Measurements from ENCODE around the gene RSU1. TPM values are rescaled to one million over a fixed set of nuclear protein-coding genes. Genes with fewer than 3 reads are reported as not detected.
A peak's percentile ranks its signal among the peaks of the same experiment; 100 is the strongest.

RSU1 gene
- total and polyA plus RNA-seq, 10 of the 15 experiments (the other 5 are each of a cell fraction or from before 2014, with no cell fraction given) = 49.2 to 139 (median 81.3) TPM

DNA sequence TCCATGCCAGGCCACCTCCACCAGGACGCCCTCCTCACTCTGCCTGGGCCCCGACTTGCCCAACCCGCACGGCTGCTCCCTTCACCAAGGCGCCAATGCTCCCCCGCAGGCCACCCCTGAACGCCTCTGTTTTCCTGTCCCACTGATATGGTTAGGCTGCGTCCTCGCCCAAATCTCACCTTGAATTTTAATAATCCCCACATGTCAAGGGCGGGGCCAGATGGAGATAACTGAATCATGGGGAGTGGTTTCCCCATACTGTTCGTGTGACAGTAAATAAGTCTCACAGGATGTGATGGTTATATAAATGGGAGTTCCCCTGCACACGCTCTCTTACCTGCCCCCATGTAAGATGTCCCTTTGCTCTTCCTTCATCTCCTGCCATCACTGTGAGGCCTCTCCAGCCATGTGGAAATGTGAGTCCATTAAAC, 29.8 kb downstream of the RSU1 start (continued):
- TF ChIP-seq, protein P1, sequence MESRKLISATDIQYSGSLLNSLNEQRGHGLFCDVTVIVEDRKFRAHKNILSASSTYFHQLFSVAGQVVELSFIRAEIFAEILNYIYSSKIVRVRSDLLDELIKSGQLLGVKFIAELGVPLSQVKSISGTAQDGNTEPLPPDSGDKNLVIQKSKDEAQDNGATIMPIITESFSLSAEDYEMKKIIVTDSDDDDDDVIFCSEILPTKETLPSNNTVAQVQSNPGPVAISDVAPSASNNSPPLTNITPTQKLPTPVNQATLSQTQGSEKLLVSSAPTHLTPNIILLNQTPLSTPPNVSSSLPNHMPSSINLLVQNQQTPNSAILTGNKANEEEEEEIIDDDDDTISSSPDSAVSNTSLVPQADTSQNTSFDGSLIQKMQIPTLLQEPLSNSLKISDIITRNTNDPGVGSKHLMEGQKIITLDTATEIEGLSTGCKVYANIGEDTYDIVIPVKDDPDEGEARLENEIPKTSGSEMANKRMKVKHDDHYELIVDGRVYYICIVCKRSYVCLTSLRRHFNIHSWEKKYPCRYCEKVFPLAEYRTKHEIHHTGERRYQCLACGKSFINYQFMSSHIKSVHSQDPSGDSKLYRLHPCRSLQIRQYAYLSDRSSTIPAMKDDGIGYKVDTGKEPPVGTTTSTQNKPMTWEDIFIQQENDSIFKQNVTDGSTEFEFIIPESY (IDR thresholded peaks at IDR 0.05) = no peak
- no peak for TF ChIP-seq RB1 (IDR thresholded peaks at IDR 0.05; ENCODE audit: borderline replicate concordance)
- no peak for TF ChIP-seq IRF4 (IDR thresholded peaks at IDR 0.05; ENCODE audit: low read depth, low read length)
- no peak for TF ChIP-seq WRNIP1 (IDR thresholded peaks at IDR 0.05; ENCODE audit: borderline replicate concordance, low read depth, low read length)
- TF ChIP-seq KDM1A (IDR thresholded peaks at IDR 0.05; ENCODE audit: borderline replicate concordance) = no peak
- peak; percentile 12; the same call in 1 of the 2 replicates for TF ChIP-seq EED (IDR thresholded peaks at IDR 0.05; ENCODE audit: low read depth)
- no peak for TF ChIP-seq ZNF217 (IDR thresholded peaks at IDR 0.05)
- 0 out of 2 replicates have a peak, but pooled peaks have one; percentile 50 for TF ChIP-seq CREB1 (IDR thresholded peaks at IDR 0.05; ENCODE audit: low read depth)
- TF ChIP-seq, protein P2, sequence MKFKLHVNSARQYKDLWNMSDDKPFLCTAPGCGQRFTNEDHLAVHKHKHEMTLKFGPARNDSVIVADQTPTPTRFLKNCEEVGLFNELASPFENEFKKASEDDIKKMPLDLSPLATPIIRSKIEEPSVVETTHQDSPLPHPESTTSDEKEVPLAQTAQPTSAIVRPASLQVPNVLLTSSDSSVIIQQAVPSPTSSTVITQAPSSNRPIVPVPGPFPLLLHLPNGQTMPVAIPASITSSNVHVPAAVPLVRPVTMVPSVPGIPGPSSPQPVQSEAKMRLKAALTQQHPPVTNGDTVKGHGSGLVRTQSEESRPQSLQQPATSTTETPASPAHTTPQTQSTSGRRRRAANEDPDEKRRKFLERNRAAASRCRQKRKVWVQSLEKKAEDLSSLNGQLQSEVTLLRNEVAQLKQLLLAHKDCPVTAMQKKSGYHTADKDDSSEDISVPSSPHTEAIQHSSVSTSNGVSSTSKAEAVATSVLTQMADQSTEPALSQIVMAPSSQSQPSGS (IDR thresholded peaks at IDR 0.05; ENCODE audit: low read length) = no peak
- no peak; a peak in 1 of 4 replicates for TF ChIP-seq IKZF2 (IDR thresholded peaks at IDR 0.05)
- TF ChIP-seq IKZF1 (conservative IDR thresholded peaks at IDR 0.05) = no peak
- peak; percentile 47; the same call in 1 of the 2 replicates for TF ChIP-seq RUNX3 (IDR thresholded peaks at IDR 0.05; ENCODE audit: low read length)
- TF ChIP-seq, protein P3, sequence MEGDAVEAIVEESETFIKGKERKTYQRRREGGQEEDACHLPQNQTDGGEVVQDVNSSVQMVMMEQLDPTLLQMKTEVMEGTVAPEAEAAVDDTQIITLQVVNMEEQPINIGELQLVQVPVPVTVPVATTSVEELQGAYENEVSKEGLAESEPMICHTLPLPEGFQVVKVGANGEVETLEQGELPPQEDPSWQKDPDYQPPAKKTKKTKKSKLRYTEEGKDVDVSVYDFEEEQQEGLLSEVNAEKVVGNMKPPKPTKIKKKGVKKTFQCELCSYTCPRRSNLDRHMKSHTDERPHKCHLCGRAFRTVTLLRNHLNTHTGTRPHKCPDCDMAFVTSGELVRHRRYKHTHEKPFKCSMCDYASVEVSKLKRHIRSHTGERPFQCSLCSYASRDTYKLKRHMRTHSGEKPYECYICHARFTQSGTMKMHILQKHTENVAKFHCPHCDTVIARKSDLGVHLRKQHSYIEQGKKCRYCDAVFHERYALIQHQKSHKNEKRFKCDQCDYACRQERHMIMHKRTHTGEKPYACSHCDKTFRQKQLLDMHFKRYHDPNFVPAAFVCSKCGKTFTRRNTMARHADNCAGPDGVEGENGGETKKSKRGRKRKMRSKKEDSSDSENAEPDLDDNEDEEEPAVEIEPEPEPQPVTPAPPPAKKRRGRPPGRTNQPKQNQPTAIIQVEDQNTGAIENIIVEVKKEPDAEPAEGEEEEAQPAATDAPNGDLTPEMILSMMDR (IDR thresholded peaks at IDR 0.05 in 2 of 3, conservative IDR thresholded peaks at IDR 0.05 in 1 of 3; ENCODE audit: control insufficient read depth in 2 of 3, extremely low read depth in 1 of 3, insufficient read depth in 1 of 3, low read depth in 3 of 3, low read length in 3 of 3) = no peak
- TF ChIP-seq SRF (IDR thresholded peaks at IDR 0.05; ENCODE audit: low read depth in 2 of 2, low read length in 2 of 2) = no peak
- TF ChIP-seq, protein P4, sequence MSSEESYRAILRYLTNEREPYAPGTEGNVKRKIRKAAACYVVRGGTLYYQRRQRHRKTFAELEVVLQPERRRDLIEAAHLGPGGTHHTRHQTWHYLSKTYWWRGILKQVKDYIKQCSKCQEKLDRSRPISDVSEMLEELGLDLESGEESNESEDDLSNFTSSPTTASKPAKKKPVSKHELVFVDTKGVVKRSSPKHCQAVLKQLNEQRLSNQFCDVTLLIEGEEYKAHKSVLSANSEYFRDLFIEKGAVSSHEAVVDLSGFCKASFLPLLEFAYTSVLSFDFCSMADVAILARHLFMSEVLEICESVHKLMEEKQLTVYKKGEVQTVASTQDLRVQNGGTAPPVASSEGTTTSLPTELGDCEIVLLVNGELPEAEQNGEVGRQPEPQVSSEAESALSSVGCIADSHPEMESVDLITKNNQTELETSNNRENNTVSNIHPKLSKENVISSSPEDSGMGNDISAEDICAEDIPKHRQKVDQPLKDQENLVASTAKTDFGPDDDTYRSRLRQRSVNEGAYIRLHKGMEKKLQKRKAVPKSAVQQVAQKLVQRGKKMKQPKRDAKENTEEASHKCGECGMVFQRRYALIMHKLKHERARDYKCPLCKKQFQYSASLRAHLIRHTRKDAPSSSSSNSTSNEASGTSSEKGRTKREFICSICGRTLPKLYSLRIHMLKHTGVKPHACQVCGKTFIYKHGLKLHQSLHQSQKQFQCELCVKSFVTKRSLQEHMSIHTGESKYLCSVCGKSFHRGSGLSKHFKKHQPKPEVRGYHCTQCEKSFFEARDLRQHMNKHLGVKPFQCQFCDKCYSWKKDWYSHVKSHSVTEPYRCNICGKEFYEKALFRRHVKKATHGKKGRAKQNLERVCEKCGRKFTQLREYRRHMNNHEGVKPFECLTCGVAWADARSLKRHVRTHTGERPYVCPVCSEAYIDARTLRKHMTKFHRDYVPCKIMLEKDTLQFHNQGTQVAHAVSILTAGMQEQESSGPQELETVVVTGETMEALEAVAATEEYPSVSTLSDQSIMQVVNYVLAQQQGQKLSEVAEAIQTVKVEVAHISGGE (CRISPR knock-in tag; IDR thresholded peaks at IDR 0.05) = no peak
- no peak for TF ChIP-seq RAD21 (IDR thresholded peaks at IDR 0.05; ENCODE audit: insufficient read depth, low read depth, low read length)
- no peak for TF ChIP-seq BCL11A (IDR thresholded peaks at IDR 0.05; ENCODE audit: low read depth, low read length)
- no peak for TF ChIP-seq NFXL1 (IDR thresholded peaks at IDR 0.05; ENCODE audit: borderline replicate concordance)
- no peak for TF ChIP-seq NR2C1 (IDR thresholded peaks at IDR 0.05)
- TF ChIP-seq FOS (IDR thresholded peaks at IDR 0.05; ENCODE audit: borderline replicate concordance, extremely low read depth, insufficient read length) = no peak
- peak in 1 of 2 experiments; percentile 42; a peak in 1 of 4 replicates for TF ChIP-seq BHLHE40 (IDR thresholded peaks at IDR 0.05; ENCODE audit: borderline replicate concordance in 1 of 2, low read depth in 2 of 2, low read length in 1 of 2)
- TF ChIP-seq, protein P5, sequence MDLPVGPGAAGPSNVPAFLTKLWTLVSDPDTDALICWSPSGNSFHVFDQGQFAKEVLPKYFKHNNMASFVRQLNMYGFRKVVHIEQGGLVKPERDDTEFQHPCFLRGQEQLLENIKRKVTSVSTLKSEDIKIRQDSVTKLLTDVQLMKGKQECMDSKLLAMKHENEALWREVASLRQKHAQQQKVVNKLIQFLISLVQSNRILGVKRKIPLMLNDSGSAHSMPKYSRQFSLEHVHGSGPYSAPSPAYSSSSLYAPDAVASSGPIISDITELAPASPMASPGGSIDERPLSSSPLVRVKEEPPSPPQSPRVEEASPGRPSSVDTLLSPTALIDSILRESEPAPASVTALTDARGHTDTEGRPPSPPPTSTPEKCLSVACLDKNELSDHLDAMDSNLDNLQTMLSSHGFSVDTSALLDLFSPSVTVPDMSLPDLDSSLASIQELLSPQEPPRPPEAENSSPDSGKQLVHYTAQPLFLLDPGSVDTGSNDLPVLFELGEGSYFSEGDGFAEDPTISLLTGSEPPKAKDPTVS (IDR thresholded peaks at IDR 0.05; ENCODE audit: low read depth, low read length) = no peak
